Endothelial cell of hepatic sinusoid (primary cell): ENCODE data around the gene PGM3.

Source experiments
- in situ Hi-C: cut with HindIII; loops from 2 replicates; pipeline ENCODE4 v1.10.0; 2017; ENCODE audit warnings: low sequenced_read_pairs

Gene PGM3

DNA sequence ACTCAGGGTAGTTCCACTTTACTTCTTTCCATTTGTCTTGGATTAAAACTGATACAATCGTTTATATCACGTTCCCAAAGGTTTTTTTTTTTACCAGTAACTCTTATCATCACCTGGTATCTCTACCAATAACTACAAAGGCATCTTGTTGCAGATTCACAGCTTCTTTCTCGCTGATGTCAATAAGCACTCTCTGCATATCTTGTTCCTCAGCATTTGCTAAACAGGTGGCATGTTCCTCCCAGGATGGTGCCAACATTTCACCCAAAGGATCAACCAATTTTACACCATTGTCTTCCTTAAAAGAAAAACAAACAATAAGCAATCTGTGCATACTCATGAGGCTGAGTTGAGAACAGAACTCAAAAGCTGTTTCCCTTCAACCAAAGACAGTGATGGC is 4.6 kb downstream of the PGM3 start:
- in situ Hi-C loops, result no loop called here

DNA sequence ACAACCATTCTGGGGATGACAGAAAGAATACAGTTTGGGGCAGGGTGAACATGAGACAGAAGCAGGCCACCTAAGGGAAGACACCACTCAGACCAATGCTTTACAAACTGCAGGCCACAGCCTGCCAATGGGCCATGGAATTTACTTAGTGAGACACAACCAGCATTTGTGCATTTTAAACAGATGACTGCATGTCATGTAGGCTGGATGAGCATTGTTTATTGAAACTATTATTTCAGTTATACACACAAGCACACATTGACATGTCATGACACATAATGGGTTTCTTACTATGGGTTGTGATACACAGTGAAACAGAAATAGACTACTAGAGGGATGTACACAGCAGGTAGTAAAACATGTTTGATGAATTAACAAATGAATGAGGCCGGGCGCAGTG is 8.0 kb downstream of the PGM3 start:
- in situ Hi-C loops, result no loop called here

DNA sequence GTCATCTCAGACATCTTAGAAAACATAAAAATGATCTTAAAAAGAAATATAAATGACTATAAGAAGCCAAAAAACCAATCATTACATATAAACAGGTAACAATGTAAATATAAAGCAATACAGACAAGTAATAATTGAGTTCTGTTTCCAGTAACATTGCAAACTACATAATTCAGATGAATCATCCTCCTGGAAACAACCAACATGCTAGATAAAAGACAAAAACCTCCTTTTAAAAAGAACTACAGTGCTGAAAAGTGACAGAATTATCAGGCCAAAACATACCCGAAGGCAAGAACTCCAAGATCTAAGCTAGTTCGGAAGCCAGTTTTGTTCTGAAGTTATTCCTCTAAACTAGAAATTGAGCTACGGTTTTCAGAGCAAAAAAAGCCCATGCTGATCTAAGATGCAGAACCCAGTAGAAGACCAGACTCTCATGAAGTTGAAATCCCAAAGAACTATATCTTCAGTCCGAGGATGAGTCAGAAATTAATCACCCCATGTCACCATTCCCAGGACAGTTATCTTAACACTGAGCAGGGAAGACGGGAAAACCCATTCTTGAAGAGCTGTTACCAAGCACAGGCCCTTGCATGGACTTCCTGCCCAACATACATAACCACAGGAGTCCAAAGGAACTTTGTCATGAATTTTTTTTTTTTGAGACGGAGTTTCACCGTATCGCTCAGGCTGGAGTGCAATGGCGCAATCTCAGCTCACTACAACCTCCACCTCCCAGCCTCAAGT is 9.8 kb downstream of the PGM3 start:
- in situ Hi-C loops, result no loop called here

DNA sequence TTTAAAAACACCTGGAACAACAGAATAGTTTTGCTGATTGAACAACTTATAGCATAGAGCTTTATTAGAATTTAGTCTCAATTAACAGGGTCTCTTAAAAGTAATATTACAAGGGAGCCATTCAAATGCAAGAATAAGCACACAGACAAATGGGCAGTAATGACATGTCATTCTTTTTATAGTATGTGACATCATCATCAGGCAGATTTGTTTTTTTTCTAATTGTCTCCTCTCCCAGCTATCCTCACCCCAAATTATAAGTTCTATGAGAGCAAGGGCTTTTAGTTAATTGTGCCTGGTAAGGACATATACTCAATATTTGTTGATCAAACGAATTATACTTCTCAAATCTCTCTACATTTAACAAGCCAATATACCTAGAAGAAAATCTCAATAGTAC is 11.0 kb downstream of the PGM3 start:
- in situ Hi-C loops, result no loop called here

DNA sequence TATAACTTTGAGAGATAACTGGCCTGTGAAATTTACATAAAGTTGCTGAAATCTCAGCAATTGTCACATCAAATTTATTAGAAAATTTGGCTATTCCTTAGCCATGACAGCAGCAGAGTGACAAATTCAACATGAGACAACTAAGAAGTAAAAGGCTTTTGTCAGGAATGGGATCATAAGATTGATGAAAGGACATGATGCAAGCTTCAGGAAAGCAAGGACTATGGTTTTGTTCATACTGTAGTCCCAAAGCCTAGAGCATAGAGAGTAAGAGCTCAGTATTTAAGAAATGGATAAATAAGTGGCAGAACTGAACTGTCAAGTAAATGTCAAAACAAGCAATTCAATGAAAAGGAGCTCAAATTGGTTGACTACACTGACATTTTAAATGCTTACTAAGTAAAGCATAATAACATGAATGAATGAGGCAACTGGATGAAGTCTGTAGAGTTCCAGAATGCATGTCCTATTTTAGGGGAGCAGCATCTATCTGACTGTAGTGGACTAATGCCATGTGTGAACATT is 12.6 kb downstream of the PGM3 start:
- in situ Hi-C loops, result no loop called here

DNA sequence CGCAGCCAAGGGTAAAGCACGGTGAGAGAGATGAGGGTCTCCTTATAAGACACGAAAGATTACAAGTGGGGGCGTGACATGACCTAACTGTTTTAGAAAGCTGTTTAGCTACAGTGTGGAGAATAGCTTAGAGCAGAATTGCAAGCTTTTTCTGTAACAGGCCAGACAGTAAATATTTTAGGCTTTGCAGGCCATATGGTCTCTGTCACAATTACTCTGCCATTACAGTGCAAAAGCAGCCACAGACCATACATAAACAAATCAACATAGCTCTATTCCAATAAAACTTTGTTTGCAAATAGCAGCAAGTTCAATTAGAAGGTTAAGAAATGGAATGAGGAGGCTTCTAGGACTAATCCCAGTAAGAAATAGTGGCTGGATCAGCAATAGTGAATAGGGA is 16.8 kb downstream of the PGM3 start:
- in situ Hi-C loops, result no loop called here

DNA sequence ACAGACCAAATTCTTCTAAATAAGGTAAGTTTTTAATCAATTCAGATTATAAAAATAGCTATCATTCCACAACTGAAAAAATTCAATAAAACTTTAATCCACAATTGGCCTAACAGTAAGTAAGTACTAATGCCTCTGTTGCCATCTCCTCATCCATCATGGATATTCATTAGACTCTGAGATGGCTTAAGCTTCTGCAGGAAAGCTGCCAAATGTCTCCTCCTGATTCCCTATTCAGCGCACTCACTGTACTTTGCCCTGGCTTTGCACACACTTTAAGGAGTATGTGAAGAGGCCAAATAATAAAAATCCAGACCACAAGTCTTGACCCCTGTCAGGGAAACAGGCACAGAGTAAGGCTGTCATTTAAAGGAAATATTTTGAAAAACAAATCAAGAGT is 23.6 kb downstream of the PGM3 start:
- in situ Hi-C loops, result no loop called here

DNA sequence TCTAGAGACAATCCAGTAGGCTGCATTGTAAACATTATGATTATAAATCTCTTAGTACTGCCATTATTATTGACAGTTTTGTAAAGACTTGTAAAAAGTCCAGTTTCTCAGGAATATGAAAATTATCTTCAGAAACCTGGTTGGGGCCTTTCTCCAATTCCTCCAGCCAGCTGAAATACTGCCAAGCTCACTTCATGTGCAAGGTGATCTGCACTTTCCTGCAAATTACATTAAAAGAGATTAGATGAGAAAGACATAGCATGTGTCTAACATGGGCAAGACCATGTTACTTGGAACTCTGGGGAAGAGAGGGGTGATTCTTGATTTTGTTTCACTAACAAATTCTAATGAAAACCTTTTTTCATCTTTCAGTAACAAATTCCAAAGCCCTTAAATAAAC is 24.0 kb downstream of the PGM3 start:
- in situ Hi-C loops, result no loop called here

DNA sequence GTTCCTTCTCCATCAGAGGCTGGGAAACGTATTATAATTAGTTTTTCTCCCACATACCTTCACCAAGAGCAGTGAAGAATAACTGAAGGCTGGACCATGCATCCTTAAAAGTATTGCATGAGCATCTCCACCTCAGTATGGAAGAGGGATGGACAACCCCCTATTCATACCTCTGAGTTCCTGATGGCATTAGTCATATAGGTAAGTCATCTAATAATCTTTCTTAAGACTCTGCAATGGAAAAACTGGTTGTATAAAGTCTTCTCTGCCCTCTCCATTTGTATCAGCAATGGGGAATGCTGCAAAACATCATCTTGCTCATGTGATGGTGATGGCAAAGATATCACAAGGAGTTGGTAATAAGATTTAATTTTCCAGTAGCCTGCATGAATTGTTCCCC is 24.5 kb downstream of the PGM3 start:
- in situ Hi-C loops, result no loop called here

DNA sequence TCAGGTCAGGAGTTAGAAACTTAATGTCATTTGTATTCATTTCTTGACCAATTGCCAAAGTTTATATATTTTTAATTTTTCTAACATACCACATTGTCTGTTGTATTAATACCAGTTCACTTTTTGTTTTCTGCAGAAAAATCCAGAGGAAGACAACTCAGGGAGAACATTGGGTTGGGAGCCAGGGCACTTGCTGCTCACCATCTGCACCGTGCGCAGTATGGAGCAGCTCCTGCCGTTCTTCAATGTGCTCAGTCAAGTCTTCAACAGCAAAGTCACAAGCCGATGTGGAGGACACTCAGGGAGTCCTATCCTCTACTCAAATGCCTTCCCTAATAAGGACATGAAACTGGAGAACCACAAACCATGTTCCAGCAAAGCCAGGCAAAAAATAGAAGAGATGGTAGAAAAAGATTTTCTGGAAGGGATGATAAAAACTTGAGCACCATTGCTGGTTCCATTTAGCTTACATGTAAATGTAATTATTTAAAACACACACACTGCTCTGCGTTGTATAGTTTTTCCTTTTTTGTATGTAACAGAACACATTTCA is 25.3 kb downstream of the PGM3 start:
- in situ Hi-C loops, result no loop called here

DNA sequence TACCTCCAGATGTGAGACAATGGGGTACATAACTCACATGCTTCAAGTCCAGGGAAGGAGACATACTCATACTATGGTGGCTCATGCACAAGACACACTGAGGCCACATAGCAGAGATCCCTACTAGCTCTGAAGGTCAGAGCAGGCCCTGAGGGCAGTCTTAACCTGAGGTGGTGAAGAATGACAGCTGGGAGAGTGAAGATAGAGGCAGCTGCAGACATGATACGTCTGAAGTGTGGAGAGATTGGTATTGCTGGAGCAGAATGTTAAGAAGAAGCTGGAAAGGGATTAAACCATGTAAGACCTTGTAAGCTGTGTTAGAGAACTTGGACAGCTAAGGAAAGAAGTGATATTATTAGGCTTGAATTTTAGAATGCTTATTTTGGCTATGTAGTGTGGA is 32.9 kb downstream of the PGM3 start:
- in situ Hi-C loops, result no loop called here

DNA sequence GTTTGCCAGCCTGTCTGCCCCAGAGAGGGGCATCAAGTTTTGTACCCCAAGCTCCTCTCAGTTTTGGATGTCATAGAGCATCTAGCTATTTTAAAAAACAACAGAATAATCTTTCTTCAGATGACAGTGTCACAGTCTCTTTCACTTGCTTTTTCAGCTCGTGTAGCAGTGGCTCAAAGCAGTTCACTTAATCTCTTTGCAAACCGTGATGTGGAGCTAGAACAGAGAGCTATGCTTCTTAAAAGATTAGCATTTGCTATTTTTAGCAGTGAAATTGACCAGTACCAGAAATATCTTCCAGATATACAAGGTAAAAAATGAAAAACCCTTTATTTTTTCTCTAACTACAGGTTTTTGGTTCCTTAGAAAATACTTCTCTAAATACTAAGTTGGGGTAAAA is 37.3 kb downstream of the PGM3 start:
- in situ Hi-C loops, result no loop called here

DNA sequence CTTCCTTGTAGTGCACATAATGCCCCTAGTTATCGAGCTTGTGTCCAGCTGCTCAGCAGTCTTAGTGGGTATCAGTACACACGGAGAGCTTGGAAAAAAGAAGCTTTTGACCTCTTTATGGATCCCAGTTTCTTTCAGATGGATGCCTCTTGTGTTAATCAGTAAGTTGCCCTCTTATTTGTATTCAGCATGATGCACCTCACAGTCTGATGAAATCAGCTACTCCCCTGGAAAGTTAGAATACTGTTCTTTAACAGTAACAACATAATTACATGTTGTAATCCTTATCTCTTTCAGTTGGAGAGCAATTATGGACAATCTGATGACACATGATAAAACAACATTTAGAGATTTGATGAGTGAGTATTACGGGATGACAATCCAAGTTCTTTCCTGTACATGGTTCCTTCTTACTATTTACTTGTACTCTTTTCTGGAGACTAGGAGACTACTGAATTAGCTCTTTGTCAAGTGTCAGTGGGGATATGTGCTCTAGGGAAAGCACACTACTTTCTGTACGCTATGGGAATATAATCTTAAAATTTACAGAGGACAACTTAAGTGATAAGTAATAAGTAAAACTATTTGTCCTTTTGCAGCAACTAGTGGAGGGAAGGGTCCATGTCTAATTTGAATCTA is 39.1 kb downstream of the PGM3 start:
- in situ Hi-C loops, result loop anchor here (5.0 kb wide), 1 partner anchor 88 kb away; no protein-coding TSS in a partner anchor

DNA sequence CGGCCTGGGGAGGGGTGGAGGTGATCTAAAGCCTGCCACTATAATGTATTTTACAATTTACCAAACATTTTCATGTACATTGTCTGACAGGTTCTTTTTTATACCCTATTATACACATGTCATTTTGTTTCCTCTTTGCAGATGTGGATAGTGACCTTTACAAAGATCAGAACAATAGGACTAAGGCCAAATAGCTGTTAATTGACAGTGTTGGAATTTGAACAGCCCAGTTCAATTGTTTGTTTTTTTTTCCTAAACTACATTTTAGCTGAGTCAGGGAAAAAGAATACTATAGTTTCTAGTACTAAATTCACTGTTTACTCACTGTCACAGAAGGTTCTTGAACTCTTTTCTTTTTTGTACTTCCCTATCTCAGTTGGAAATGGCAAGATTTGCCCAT is 40.2 kb downstream of the PGM3 start:
- in situ Hi-C loops, result loop anchor here (5.0 kb wide), 1 partner anchor 89 kb away; no protein-coding TSS in a partner anchor

DNA sequence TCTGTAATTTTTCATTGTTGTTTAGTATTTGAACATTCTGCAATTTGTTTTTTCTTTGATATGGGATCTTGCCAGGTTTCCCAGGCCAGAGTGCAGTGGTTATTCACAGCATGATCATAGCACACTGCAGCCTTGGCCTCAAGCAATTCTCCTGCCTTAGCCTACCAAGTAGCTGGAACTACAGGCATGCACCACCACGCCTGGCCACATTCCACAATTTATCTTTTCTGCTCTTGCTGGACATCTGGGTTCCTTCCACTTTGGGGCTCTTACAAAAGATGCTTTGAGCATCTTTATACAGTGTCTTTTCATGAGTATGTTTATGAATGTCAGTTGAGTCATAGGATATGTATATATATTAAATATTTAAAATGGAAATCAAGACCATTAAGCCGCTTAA is 42.0 kb downstream of the PGM3 start:
- in situ Hi-C loops, result loop anchor here (5.0 kb wide), 1 partner anchor 91 kb away; no protein-coding TSS in a partner anchor

DNA sequence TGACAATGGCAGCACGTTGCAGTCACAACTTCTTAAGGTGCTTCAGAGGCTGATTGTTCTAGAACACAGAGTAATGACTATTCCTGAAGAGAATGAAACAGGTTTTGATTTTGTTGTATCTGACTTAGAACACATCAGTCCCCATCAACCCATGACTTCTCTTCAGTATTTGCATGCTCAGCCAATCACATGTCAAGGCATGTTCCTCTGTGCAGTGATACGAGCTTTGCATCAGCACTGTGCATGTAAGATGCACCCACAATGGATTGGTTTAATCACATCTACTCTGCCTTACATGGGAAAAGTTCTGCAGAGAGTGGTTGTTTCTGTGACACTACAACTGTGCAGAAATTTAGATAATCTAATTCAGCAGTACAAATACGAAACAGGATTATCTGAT is 54.3 kb downstream of the PGM3 start:
- in situ Hi-C loops, result no loop called here

DNA sequence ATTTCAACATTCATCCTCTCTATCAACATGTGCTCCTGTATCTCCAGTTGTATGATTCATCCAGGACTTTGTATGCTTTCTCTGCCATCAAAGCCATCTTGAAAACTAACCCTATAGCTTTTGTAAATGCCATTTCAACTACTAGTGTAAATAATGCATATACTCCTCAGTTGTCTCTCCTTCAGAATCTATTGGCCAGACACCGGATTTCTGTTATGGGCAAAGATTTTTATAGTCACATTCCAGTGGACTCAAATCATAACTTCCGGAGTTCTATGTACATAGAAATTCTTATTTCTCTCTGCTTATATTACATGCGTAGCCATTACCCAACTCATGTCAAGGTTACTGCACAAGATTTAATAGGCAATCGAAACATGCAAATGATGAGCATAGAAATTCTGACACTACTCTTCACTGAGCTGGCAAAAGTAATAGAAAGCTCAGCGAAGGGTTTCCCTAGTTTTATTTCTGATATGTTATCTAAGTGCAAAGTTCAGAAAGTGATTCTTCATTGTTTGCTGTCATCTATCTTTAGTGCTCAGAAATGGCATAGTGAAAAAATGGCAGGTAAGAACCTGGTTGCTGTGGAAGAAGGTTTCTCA is 54.8 kb downstream of the PGM3 start:
- in situ Hi-C loops, result no loop called here

DNA sequence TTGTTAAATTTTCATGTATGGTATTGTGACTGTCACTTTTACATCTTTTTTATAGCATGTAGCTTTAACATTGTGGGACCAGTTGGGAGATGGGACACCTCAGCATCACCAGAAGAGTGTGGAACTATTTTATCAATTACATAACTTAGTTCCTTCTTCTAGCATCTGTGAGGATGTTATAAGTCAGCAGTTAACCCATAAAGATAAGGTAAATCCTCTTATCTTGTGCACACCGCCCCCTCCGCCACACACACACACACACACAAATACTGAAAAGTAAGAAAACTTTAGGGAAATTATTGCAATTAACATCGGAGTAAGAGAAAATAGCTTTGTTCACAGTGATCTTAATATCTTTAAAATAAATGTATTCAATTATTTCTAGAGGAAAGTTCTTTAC is 60.9 kb downstream of the PGM3 start:
- in situ Hi-C loops, result no loop called here

DNA sequence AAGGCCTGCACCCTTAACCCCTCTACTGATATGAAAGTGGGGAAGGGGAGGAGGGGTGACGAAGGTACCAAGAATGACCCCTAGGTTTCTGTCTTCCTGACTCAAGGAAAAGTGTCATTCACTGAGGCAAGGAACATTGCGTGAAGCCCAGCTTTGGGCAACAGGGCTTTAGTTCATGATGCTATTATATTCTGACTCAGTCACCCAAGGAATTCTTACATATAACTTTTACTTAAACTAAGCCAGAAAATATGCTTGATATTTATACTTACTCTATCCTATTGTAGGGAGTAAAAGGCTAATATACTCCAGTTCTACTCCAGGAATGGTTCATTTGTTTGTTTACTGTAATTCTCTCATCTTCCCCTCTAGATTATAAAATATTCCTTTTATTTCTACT is 65.1 kb downstream of the PGM3 start:
- in situ Hi-C loops, result no loop called here

DNA sequence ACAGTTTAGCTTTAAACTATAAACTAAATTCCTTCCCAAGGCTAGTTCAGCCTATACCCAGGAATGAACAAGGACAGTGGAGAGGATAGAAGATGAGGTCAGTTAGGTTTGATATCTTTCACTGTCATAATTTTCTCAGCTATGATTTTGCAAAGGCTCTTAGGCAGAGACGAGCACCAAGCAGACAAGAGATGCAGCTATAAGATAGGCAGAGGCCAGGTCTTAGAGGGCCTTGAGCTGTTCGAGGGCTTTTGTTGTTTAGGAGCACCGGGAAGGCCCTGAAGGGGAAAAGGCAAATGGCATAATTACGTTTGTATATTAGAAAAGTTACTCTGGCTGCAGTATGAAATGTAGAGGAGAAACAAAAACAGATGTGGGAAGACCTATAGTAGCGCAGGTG is 65.8 kb downstream of the PGM3 start:
- in situ Hi-C loops, result no loop called here

DNA sequence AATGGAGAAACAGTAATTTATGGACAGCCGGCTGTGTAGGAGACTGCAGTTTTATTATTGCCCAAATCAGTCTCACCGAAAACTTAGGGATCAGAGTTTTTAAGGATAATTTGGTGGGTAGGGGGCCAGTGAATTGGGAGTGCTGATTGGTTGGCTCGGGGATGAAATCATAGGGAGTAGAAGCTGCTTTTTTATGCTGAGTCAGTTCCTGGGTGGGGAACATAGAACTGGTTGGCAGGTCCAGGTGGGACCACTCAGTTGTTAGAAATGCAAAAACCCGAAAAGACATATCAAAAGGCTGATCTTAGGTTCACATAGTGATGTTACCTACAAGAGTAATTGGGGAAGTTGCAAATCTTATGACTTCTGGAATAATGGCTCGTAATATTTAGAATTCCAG is 66.3 kb downstream of the PGM3 start:
- in situ Hi-C loops, result no loop called here

DNA sequence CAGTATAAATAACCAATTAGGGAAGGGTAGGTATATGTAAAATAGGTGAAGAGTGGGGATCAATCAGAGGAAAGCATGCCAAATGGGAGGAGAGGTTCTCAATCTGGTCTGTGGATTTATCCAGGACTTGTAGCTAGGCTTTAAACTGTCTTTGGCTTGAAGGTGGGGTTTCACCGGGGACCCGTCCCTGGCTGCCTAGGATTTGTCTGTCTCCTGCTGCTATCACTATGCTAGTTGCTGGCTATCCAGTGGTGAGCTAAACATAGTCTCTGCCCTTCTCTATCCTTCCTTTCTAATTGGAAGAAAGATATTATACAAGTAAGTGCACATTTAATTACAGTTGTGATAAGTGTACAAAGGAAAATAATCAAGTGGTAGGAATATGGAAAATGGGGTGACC is 66.8 kb downstream of the PGM3 start:
- in situ Hi-C loops, result no loop called here
